Renal pelvis (tissue), 4 donors: ENCODE data around the gene TEAD4. TPM values are rescaled to one million over a fixed set of nuclear protein-coding genes. Genes with fewer than 3 reads are reported as not detected.
A peak's percentile ranks its signal among the peaks of the same experiment; 100 is the strongest.
"Not testable (repeated sequence)": the region's sequence is repeated elsewhere in the genome, so short reads cannot be mapped to it uniquely, and the experiment has no call there.

Experiments
- DNase-seq: peaks from one replicate; pipeline ENCODE4 v3.0.0-alpha.2; 2013
- polyA plus RNA-seq, 3 donors: library from polyadenylated mRNA; unstranded; fragments of 120-200 nt; gene quantifications; one replicate each; pipeline ENCODE4 v1.2.1, GENCODE V29; 2013; ENCODE audit not compliant: insufficient read length in 3 of 3

Gene TEAD4
- polyA plus RNA-seq, 3 donors, result 22.3 to 24.6 (median 22.9) TPM

DNA sequence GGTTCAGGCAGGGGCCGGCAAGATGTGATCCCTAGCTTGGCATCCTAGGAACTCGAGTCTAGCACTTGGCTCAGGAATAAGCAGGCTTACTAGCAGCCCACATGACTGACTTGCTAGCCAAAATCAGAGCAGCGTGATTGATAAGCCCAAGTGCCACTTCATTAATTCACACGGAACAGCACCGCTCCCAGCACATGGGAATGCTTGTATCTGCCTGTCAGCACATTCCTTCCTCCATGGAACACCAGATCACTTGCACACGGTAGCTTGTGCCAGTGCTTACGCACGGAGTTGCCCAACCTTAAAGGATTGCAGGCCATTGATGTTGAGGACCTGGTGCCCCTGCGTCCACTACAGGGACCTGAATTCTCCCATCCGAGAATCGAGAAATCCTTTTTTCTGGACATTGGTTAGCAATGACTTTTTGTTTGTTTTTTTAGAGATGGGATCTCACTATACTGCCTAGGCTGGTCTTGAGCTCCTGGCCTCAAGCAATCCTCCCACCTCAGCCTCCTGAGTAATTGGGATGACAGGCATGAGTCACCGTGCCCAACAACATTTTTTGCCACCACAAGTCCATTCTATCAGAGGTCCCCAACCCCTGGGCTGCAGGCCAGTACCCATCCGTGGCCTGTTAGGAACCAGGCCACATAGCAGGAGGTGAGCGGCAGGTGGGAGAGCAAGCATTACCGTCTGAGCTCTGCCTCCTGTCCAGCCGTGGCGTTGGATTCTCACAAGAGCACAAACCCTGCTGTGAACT is 87.4 kb downstream of the TEAD4 start:
- DNase-seq, result no peak

- no peak for DNase-seq
Measured at GRCh38 chr12:3047961-3048360, 88.8 kb downstream of the TEAD4 start.

- DNase-seq, result no peak
Measured at GRCh38 chr12:3048540-3048939, 89.3 kb downstream of the TEAD4 start.

DNA sequence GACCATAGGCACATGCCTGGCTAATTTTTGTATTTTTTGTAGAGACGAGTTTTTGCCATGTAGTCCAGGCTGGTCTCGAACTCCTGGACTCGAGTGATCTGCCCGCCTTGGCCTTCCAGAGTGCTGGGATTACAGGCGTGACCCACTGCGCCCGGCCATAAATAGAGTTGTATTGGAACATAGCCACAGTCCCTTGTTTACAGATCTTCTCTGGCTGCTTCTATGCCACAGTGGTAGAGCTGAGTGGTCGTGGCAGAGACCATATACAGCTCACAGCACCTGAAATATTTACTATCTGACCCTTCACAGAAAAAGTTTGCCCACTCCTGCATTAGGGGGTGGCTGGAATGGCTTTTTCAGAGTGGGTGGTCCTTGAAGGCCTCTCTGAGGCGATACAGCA is 90.0 kb downstream of the TEAD4 start:
- no peak for DNase-seq

DNA sequence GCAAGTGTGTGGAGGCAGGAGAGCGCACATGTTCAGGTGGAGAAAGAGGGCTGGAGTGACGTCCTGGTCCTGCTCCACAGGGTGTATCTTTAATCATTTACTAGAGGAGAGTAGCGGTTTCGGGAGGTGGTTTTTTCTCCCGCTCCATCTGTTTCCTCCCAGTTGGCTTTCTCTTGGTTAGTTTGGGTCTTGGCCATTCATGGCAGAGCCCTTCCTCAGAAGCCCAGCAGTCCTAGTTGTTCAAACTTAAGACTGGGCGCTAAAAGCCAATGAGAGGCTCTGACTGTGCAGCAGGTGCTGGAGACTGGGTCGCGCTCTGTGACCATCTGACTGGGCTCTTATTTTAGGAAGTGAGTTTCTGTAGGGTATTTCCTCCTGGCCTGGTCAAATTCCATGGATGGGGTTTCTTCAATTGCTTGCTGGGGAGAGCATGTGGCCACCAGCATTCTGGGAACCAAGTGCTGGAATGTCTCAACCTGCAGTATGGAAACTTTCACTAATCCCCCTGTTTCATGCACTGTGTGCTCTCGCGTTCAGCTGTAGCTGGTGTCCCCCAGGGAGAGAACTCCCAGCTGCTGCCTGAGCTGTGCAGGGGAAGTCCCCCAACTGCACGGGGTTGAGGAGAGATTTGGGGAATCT is 90.5 kb downstream of the TEAD4 start:
- DNase-seq, result peak; percentile 30

- DNase-seq, result no peak
Measured at GRCh38 chr12:3054374-3054773, 95.2 kb downstream of the TEAD4 start.

- DNase-seq, result no peak
Measured at GRCh38 chr12:3055026-3055703, 96.0 kb downstream of the TEAD4 start.

- no peak for DNase-seq
Measured at GRCh38 chr12:3055704-3056467, 96.7 kb downstream of the TEAD4 start.

DNA sequence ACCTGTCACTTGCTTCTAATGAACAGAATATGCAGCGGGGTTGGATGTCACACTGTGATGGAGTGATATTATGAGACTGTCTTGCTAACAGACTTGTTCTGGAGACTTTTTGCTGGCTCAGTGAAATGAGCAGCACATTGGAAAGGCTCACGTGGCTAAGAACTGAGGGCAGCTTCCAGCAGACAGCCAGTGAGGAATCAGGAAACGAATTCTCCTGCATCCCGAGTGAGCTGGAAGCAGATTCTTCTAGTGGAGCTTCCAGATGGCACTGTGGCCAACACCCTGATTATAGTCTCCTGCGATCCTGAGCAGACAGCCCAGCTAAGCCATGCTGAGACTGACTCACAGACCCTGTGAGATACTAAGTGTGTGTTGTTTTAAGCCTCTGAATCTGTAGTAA is 101.9 kb downstream of the TEAD4 start:
- no peak for DNase-seq

DNA sequence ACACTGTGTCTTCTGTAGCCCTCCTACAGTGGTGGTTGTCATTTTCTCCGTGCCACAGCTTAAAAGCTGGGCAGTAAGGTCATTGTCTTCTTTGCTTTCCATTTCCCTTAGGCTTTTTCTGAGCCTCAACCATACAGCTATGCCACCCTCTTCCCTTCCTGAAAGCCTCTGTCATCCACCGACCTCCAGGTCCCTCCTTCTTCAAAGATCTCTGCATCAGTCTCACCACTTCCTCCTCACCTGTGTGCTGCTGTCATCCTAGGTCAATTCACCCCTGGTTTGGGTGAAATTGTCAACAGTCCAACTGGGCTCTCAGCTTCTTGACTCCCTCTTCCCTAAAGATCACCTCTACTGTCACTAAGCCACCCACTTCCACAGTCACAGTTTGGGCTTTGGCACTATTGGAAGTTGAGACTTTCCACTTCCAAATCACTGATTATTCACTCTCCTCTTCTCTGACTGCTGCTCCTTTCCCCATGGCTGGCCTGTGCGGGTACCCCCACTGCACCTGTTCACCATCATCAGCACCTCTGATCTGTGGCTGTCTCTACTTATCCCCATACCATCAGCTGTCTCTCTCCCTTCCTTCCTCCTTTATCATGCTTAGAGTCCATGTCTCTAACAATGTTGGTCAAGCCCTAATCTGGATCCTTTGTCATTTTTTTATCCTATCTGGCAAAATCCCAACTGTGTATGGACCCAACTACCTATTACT is 102.5 kb downstream of the TEAD4 start:
- DNase-seq, result no peak

DNA sequence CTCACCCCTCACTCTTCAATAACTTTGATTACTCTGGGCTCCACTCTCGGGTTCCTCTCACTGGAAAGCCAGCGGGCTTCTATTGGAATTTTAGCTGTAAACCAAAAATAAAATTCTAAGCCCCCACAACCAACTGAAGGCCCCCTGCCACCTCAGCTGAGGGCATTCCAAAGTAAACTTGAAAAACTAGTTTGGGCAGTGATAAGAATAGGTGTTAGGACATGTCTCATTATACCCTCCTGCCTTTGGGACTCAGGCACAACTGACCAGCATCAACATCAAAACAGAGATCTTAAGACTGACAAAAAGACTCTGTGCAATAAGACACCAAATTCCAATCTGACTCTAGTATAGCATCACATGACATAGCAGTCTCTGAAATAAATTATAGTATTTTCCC is 106.1 kb downstream of the TEAD4 start:
- DNase-seq, result no peak

- DNase-seq, result not testable (repeated sequence)
Measured at GRCh38 chr12:3065846-3066245, 106.6 kb downstream of the TEAD4 start.

- no peak for DNase-seq
Measured at GRCh38 chr12:3069714-3070113, 110.5 kb downstream of the TEAD4 start.

DNA sequence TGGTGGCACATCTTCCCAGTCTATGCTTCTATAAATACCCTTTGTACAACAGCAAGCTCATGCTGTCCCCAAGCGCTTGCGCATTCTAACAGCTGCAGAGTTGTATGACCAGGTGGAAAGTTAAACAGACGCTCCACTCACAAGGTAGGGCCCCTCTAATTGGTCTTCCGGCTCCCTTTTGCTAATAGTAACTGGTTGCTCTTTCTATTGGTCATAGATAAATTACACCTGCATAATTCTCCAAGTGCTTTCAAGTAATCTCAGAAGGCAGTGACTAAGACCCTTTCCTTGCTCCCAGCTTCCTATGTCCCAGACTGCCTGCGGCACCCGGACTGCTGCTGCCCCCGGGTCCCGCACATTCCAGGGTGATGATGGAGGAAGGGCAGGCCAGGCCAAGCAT is 111.9 kb downstream of the TEAD4 start:
- DNase-seq, result no peak

- DNase-seq, result no peak
Measured at GRCh38 chr12:3071710-3072109, 112.5 kb downstream of the TEAD4 start.

DNA sequence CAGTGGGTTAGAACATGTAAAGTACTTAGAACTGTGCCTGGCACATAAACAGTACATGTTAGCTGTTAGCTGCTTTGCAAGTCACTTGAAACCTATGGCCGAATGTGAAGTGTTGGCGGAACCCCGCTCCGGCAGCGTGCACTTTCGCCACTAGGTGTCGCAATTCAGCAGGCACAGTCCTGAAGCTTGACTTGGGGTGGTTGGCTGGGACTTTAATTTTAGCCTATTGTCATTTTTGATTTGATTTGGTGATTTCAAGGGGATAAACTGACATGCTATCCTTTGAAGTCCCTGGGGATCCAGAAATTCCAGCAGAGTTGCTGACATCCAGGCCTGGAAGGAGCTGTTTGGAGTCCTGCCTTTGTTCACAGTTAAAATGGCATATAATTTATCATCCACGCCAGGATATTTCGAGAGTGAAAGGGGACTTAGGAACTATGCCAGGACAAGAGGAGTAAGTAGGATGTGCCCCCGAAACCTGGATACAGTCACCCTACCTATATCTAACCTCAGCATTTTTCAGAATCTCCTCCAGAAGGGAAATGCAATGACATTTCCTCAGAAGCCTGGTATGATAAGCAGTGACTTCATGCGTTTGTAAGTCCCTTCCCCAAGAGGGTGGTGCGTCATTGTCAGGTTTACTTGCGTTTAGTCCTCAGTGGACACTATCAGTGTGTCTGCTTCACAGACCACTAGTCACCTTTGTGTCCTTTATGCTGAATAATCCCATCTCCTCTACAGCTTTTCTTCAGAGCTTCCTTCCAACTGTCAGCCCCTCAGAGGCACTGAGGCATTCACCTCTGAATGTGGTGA is 114.4 kb downstream of the TEAD4 start:
- peak; percentile 83 for DNase-seq

- DNase-seq, result no peak
Measured at GRCh38 chr12:3075315-3075714, 116.1 kb downstream of the TEAD4 start.

GRCh38 chr12:3076730-3077571 is 117.8 kb downstream of the TEAD4 start, which contains the start of gene TSPAN9:
Gene TSPAN9 (plus strand): TSS chr12:3077379. CDS start chr12:3201194, 123,815 bp downstream.
- DNase-seq, result peak; percentile 63

- DNase-seq, result peak; percentile 76
Measured at GRCh38 chr12:3077572-3078081, 118.4 kb downstream of the TEAD4 start.
